ENCODE measurements around the gene TRPV5. TPM values are rescaled to one million over a fixed set of nuclear protein-coding genes. Genes with fewer than 3 reads are reported as not detected.

The TRPV5 gene
- total and polyA plus RNA-seq, 9 donors, result not detected

GRCh38 chr7:142943706-142944268, 10.2 kb upstream of the TRPV5 start:
- H3K27ac ChIP-seq, result no peak overlapping the region
- intact Hi-C loops (cut with DNase I), result no loop called here
- no peak overlapping the region for H3K4me3 ChIP-seq

GRCh38 chr7:142942746-142943145, 9.2 kb upstream of the TRPV5 start:
- intact Hi-C loops (cut with DNase I), result no loop called here
- Histone ChIP-seq H3K27ac (no peak overlapping the region), H3K36me3 (no peaks in the 10 kb centered on the region), H3K4me3 (no peak overlapping the region), H3K9me3 (no peaks in the 10 kb centered on the region), H3K27me3 (no peaks in the 10 kb centered on the region), H3K4me1 (ENCODE audit: insufficient read depth) (no peaks in the 10 kb centered on the region)
- TF ChIP-seq EP300 (IDR thresholded peaks at IDR 0.05), result no peak
- TF ChIP-seq, protein P1, sequence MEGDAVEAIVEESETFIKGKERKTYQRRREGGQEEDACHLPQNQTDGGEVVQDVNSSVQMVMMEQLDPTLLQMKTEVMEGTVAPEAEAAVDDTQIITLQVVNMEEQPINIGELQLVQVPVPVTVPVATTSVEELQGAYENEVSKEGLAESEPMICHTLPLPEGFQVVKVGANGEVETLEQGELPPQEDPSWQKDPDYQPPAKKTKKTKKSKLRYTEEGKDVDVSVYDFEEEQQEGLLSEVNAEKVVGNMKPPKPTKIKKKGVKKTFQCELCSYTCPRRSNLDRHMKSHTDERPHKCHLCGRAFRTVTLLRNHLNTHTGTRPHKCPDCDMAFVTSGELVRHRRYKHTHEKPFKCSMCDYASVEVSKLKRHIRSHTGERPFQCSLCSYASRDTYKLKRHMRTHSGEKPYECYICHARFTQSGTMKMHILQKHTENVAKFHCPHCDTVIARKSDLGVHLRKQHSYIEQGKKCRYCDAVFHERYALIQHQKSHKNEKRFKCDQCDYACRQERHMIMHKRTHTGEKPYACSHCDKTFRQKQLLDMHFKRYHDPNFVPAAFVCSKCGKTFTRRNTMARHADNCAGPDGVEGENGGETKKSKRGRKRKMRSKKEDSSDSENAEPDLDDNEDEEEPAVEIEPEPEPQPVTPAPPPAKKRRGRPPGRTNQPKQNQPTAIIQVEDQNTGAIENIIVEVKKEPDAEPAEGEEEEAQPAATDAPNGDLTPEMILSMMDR (IDR thresholded peaks at IDR 0.05), result no peak
- DNase-seq, result no peak
- 82 to 92% (median 92%) methylated on average over 6 of the region's 6 CpGs for WGBS, 3 donors

More at GRCh38 chr7:142943706-142944268, 10.2 kb upstream of the TRPV5 start:
- no peaks in the 10 kb centered on the region for H3K27me3 ChIP-seq
- 80 to 83% (median 83%) methylated on average over 7 of the region's 7 CpGs for WGBS, 3 donors
- no peak for DNase-seq
- TF ChIP-seq, protein P1 (IDR thresholded peaks at IDR 0.05), result no peak
- no peak for TF ChIP-seq EP300 (IDR thresholded peaks at IDR 0.05)
- TF ChIP-seq POLR2A (IDR thresholded peaks at IDR 0.05), result no peak
- no peaks in the 10 kb centered on the region for H3K9me3 ChIP-seq
- no peaks in the 10 kb centered on the region for H3K4me1 ChIP-seq (ENCODE audit: insufficient read depth)
- H3K36me3 ChIP-seq, result no peaks in the 10 kb centered on the region

GRCh38 chr7:142941541-142941940, 8.0 kb upstream of the TRPV5 start:
- TF ChIP-seq, protein P1 (IDR thresholded peaks at IDR 0.05), result no peak
- no peak for TF ChIP-seq EP300 (IDR thresholded peaks at IDR 0.05)
- Histone ChIP-seq H3K36me3 (no peaks in the 10 kb centered on the region), H3K9me3 (no peaks in the 10 kb centered on the region), H3K4me3 (no peak overlapping the region), H3K27ac (no peak overlapping the region), H3K4me1 (ENCODE audit: insufficient read depth) (no peaks in the 10 kb centered on the region), H3K27me3 (no peaks in the 10 kb centered on the region)
- 92 to 93% (median 93%) methylated on average over 7 of the region's 7 CpGs for WGBS, 3 donors
- intact Hi-C loops (cut with DNase I), result no loop called here
- DNase-seq, result no peak

- 28 to 43% (median 30%) methylated on average over 10 of the region's 10 CpGs for WGBS, 3 donors
- no peak overlapping the region for H3K4me3 ChIP-seq
- no peaks in the 10 kb centered on the region for H3K27me3 ChIP-seq
- intact Hi-C loops (cut with DNase I), result no loop called here
- TF ChIP-seq POLR2A (IDR thresholded peaks at IDR 0.05) (no peak), EP300 (IDR thresholded peaks at IDR 0.05) (no peak)
- TF ChIP-seq, protein P1 (IDR thresholded peaks at IDR 0.05), result no peak
- H3K27ac ChIP-seq, result no peak overlapping the region
- no peaks in the 10 kb centered on the region for H3K9me3 ChIP-seq
- H3K36me3 ChIP-seq, result no peaks in the 10 kb centered on the region
- no peaks in the 10 kb centered on the region for H3K4me1 ChIP-seq (ENCODE audit: insufficient read depth)
- DNase-seq, result no peak
Observed at GRCh38 chr7:142940966-142941535, 7.5 kb upstream of the TRPV5 start.
